Frontal cortex (tissue), 4 donors: ENCODE measurements around the gene DNAH8. TPM values are rescaled to one million over a fixed set of nuclear protein-coding genes. Genes with fewer than 3 reads are reported as not detected.

ENCODE experiments used
- DNase-seq, 2 donors: peaks; one replicate each; pipeline ENCODE4 v3.0.0; 2012; ENCODE audit warnings: low spot score in 2 of 2
- FAIRE-seq: peaks from 2 replicates; lab custom pipeline; 2012; peaks lifted over from hg19 to GRCh38; lab: Jason Lieb, UNC
- small RNA-seq: library from RNA; depleted of rRNA; stranded (forward); fragments of <200 nt; gene quantifications from one replicate; pipeline ENCODE3, GENCODE V24; 2014
- total RNA-seq: library from RNA; depleted of rRNA; stranded (reverse); fragments of >200 nt; gene quantifications from one replicate; pipeline ENCODE4 v1.2.3, GENCODE V29; 2014
- donor health status: control.
- donor health status: control.
- donor health status: control.

DNAH8 gene
- total RNA-seq, 1 donor from 2014 or later, result under 0.01 TPM

DNA sequence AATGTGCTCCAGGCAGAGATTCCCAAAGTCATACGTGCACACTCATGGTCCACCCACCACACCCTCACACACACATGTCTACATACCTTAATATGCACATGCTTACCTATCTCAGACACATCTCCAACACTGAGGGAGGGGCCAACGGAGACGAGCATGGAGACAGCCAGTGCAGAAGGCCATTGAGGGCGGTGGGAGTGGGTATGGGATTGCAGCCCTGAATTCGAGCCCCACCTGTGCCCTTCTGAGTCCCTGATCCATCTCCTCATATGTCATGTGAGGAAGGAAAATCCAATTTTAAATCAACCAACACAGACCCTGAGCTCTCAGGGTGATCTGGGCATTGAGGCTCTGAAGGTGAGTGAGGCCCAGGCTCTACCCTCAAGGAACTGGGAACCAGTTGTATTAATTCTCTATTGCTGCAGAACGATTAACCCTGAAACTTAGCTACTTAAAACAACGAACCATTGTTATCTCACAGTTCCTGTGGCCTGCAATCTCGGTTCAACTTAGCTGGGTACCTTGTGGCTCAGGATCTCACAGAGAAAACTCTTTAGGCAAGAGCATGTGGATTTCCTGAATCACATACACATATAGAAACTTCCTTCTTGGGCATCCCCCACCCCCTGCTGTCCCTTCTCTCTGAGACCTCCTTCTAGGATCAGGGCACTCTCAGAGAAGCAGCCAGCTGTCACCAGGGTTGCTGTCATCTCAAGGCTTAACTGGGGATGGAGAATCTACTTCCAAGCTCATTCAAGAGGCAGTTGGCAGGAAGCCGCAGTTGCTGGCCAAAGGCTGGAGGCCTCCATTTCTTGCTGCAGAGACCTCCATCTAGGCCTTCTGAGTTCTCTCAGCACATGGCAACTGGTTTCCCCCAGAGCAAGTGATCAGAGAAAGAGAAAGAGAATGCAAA, 361.8 kb downstream of the DNAH8 start:
- no peak for FAIRE-seq

DNA sequence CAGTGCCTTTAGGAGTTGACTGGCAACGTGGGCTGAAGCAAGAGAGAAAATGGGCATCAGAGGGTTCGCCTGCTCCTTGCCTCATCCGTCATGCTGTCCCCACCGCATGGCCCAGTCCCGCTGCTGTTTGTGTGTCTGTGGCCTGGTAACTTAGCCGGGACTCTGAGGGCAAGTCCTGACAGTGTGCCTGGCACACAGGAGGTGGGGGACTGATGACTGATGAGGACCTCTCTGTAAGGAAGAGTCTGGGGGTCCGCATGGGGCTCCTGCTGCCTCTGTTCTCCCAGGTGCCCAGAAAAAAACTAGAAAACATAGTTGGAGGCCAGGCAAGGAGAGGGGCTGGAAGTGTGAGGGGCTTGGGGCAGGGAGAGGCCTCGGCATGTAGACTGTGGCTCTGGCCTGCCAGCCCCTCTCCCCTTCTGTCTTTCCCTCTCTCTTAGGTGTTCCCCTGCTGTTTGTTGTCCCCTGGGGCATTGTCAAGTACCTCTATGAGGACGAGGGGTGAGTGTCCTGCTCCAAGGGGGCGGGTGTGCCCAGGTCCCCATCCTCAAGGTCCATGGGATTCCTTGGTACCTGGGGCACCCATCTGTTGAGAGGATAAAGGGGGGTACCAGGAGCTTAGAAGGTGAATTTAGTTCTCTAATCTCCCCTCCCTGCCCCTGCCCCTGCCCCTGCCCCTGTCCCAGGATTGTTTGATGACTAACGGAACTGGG, 362.9 kb downstream of the DNAH8 start:
- FAIRE-seq, result no peak
- no peak for DNase-seq

More for the DNA sequence above, 361.8 kb downstream of the DNAH8 start:
- no peak for DNase-seq

DNA sequence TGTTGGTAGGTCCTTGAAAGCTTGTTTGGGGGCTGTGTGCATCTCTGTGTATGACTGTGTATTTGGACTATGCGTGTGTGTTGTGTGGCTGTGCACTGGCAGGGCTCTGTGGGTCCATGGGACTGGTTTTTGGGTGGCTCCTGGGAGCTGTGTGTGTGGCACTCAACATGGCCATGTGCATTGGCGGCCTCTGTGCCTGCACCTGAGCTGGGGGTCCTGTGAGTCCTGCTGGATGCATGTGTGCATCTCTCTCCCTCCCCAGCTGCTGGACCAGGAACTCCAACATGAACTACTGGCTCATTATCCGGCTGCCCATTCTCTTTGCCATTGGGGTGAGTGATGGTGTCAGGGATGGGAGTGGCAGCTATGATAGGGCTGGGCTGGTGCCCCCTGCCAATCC, 363.6 kb downstream of the DNAH8 start:
- DNase-seq (no peak), FAIRE-seq (no peak)

DNA sequence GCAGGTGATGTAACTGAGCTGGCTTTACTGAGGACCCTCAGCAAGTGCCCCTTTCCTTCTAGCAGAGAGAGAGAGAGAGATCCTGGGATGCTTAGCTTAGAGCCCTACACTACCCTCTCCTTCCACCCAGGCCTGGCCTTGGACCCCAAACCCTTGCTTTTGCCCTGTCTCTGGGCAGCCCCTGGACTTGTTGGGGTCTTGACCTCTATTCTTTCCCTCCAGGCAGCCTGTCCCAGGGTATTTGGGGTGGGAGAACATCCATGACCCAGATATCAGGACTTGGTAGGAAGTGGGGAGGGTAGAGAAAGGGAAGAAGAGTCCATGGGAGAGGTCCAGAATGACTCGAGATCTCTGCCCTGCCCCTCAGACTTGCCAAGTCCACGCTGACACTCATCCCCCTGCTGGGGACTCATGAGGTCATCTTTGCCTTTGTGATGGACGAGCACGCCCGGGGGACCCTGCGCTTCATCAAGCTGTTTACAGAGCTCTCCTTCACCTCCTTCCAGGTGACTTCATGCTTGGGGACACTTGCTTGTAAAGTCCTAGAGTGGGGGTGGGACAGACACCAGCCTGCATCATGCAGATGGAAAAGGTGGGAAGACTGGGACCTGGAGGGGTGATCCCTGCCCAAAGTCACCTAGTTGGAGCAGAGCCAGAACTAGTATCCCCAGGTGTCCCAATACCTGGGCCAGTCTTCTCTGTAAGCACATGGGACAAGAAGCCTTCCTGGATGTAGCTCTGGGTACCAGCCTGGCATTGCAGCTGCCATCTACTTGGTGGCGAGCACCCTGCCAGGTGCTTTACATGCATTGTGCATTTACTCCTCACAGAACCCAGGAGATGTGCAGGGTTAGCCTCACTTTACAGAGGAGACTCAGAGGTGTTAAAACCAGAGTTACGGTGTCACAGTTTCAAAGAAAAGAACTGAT, 364.4 kb downstream of the DNAH8 start:
- FAIRE-seq, result no peak
- no peak for DNase-seq

Small RNA genes within 50 kb of the gene (small RNA-seq; reads per million reads assigned to genes)
- gene AL034345.1 (not detected), gene RF00393 (not detected)

Other genes with a start within 250 kb of the DNAH8 start
- 28.1 TPM for gene BTBD9, start 75.4 kb upstream of the DNAH8 start, total RNA-seq
- gene GLO1, start 12.2 kb upstream of the DNAH8 start, total RNA-seq, result 92.9 TPM